GM10266 (cell line): ENCODE measurements around the gene GSDME.

Experiments used
- DNase-seq: peaks from one replicate; pipeline ENCODE4 v3.0.0; 2012; ENCODE audit errors: extremely low spot score
- TF ChIP-seq, protein P1 (sequence below): IDR thresholded peaks from 2 replicates; pipeline ENCODE4 v1.5.1; 2012; ENCODE audit warnings: mild to moderate bottlenecking, low read depth; ENCODE audit not compliant: control insufficient read depth, insufficient read depth; ENCODE audit errors: missing control alignments

GSDME gene

DNA sequence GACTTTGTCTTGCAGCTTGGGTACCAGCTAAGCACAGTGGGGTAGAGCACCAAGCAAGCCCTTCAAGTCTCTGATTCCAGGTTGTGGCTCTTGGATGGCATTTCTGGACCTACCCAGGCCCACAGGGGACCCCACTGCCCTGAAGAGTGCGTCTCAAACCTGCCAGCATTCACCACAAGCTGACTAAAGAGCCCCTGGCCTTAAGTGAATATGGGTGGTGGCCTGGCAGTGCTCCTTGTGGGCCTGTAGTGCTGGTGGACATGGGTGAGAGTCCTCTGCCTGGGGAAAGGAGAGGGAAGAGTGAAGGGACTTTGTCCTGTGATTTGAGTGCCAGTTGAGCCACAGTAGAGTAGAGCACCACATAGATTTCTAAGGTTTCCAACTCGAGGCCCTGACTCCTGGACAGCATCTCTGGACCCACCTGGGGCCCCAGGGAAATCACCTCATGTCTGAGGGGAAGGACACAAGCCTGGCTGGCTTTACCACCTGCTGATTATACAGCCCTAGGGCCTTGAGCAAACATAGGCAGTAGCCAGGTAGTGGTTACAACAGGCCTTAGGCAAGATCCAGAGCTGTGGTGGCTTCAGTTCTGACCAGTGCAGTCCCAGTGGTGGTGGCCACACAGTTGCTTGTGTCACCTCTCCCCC, 23.7 kb downstream of the GSDME start:
- DNase-seq = no peak
- TF ChIP-seq, protein P1, sequence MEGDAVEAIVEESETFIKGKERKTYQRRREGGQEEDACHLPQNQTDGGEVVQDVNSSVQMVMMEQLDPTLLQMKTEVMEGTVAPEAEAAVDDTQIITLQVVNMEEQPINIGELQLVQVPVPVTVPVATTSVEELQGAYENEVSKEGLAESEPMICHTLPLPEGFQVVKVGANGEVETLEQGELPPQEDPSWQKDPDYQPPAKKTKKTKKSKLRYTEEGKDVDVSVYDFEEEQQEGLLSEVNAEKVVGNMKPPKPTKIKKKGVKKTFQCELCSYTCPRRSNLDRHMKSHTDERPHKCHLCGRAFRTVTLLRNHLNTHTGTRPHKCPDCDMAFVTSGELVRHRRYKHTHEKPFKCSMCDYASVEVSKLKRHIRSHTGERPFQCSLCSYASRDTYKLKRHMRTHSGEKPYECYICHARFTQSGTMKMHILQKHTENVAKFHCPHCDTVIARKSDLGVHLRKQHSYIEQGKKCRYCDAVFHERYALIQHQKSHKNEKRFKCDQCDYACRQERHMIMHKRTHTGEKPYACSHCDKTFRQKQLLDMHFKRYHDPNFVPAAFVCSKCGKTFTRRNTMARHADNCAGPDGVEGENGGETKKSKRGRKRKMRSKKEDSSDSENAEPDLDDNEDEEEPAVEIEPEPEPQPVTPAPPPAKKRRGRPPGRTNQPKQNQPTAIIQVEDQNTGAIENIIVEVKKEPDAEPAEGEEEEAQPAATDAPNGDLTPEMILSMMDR = no peak

DNA sequence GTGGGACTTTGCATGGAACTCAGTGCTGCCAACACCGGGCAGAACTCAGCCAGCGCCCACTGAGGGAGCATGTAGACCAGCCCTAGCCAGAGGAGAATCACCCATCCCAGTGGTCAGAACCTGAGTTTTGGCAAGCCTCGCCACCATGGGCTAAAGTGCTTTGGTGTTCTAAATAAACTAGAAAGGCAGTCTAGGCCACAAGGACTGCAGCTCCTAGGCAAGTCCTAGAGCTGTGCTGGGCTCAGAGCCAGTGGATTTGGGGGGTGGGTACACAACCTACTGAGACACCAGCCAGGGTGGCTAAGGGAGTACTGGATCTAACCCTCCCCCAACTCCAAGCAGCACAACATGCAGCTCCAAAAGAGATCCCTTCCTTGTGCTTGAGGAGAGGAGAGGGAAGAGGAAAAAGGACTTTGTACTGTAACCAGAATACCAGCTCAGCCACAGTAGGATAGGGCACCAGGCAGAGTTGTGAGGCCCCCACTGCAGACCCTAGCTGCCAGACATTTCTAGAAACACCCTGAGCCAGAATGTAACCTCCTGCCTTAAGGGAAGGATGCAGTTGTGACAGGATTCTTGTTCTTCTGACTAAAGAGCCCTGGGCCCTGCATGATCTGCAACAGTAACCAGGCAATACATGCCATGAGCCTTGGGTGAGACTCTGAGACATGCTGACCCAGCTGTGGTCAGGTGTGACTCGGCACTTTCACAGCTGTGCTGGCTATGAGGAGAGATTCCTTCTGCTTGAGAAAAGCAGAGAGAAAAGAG, 24.4 kb downstream of the GSDME start:
- TF ChIP-seq, protein P1 = no peak
- no peak for DNase-seq

GRCh38 chr7:24731313-24731712, 26.0 kb downstream of the GSDME start:
- TF ChIP-seq, protein P1 = no peak

DNA sequence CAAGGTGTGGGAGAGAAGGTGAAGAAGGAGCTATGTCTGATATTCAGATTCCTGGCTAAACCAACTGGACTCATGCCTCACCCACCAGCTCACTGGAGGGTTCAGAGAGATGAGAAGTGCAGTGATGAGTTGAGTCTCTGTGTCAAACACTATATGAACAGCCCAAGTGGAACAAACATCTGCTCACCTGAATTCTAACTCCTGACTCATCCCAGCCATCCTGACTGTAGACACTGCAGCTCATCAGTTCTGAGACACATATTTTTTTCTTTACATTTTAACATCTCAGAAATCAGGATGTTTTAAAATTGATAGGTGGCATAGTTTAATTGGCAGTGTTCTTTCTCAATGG, 27.3 kb downstream of the GSDME start:
- no peak for DNase-seq
- TF ChIP-seq, protein P1 = no peak

More at GRCh38 chr7:24731313-24731712, 26.0 kb downstream of the GSDME start:
- no peak for DNase-seq

GRCh38 chr7:24729365-24730017, 27.8 kb downstream of the GSDME start:
- TF ChIP-seq, protein P1 = no peak
- DNase-seq = no peak

DNA sequence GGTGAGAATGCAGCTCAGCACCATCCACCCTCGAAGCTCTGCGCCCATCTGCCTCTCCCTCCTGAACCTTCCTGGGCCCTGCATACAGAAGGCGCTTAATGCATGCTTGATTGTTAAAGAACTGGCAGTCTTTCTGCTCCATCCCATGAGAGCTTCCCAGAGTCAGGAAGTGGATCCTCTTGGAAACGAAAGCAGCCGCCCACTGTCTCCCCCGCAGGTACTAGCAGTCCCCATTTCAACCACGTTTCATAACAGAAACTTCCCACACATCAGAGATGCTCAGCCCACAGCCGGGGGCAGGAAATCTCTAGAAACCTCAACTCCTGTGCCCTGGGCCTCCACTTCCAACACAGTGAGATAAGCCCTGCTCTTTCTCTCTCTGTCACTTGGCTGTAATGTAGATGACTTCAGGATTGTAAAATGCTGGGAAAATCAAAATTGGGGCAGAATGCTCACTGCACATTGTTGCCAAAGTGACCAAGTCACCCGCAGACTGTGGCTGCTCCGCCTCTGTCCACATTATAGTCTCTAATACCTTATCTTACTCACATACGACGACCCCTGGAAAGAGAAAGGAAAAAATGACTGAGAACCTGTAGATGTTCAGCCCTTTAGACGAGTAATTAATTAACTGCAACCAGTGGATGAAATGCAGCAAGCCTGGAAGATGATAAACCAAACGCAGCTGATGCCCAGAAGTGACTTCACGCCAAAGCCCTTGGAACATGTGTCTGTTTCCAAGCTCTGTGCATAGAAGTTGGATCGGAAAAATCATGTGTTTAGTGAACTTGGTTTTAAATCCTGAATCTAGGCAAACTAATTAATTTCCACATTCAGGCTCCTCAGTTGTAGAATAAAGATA, 28.5 kb downstream of the GSDME start:
- no peak for DNase-seq
- TF ChIP-seq, protein P1 = no peak
